ENCODE results near the gene CCDC88C. TPM values are rescaled to one million over a fixed set of nuclear protein-coding genes. Genes with fewer than 3 reads are reported as not detected.

CCDC88C gene
- total RNA-seq, 1 donor from 2014 or later = 17.8 TPM

- DNase-seq (ENCODE audit: low spot score) = no peak
- TF ChIP-seq CTCF (IDR thresholded peaks at IDR 0.05) (no peak), EZH2phosphoT487 (IDR thresholded peaks at IDR 0.05) (no peak), EZH2 (IDR thresholded peaks at IDR 0.05) (no peak)
- Histone ChIP-seq H3K27me3 (no peaks in the 10 kb centered on the region), H2AFZ (replicated peaks) (no peak overlapping the region), H4K20me1 (ENCODE audit: low read depth) (no peaks in the 10 kb centered on the region), H3K27ac (no peak overlapping the region), H3K79me2 (ENCODE audit: low read depth) (no peaks in the 10 kb centered on the region), H3K36me3 (peaks cover 10% of the 10 kb centered on the region), H3K4me2 (no peak overlapping the region), H3K9me3 (ENCODE audit: low read depth) (no peaks in the 10 kb centered on the region), H3K4me3 (no peak overlapping the region), H3K4me1 (no peaks in the 10 kb centered on the region), H3K9ac (no peak overlapping the region), H3F3A (ENCODE audit: low read depth) (no peaks in the 10 kb centered on the region)
- H3K27ac Mint-ChIP-seq = no peak overlapping the region
- H3K36me3 Mint-ChIP-seq = peaks cover 53% of the 10 kb centered on the region
- H3K9me3 Mint-ChIP-seq = peaks cover 16% of the 10 kb centered on the region
- H3K4me3 Mint-ChIP-seq = no peak overlapping the region
- H3K27me3 Mint-ChIP-seq (ENCODE audit: insufficient read depth, low read depth) = peaks cover 6% of the 10 kb centered on the region
- H3K4me1 Mint-ChIP-seq = no peaks in the 10 kb centered on the region
These were observed 100.0 kb downstream of the CCDC88C start for GRCh38 chr14:91317381-91318308.

- Histone ChIP-seq H3K27me3 (no peaks in the 10 kb centered on the region), H3K4me3 (no peak overlapping the region), H2AFZ (replicated peaks) (no peak overlapping the region), H3K79me2 (ENCODE audit: low read depth) (no peaks in the 10 kb centered on the region), H3K4me1 (no peaks in the 10 kb centered on the region), H3F3A (ENCODE audit: low read depth) (no peaks in the 10 kb centered on the region), H3K9ac (no peak overlapping the region), H3K9me3 (ENCODE audit: low read depth) (no peaks in the 10 kb centered on the region), H3K36me3 (peaks cover 10% of the 10 kb centered on the region), H4K20me1 (ENCODE audit: low read depth) (no peaks in the 10 kb centered on the region), H3K4me2 (no peak overlapping the region), H3K27ac (no peak overlapping the region)
- no peak for DNase-seq (ENCODE audit: low spot score)
- no peak overlapping the region for H3K4me3 Mint-ChIP-seq
- no peak for TF ChIP-seq CTCF (IDR thresholded peaks at IDR 0.05)
- TF ChIP-seq EZH2 (IDR thresholded peaks at IDR 0.05) = no peak
- no peak for TF ChIP-seq EZH2phosphoT487 (IDR thresholded peaks at IDR 0.05)
- H3K9me3 Mint-ChIP-seq = peaks cover 16% of the 10 kb centered on the region
- peaks cover 55% of the 10 kb centered on the region for H3K36me3 Mint-ChIP-seq
- H3K4me1 Mint-ChIP-seq = no peaks in the 10 kb centered on the region
- peaks cover 6% of the 10 kb centered on the region for H3K27me3 Mint-ChIP-seq (ENCODE audit: insufficient read depth, low read depth)
- H3K27ac Mint-ChIP-seq = no peak overlapping the region
These were observed 100.9 kb downstream of the CCDC88C start for GRCh38 chr14:91316761-91317160.

GRCh38 chr14:91315844-91316267 is 101.8 kb downstream of the CCDC88C start:
- Mint-ChIP-seq H3K4me3 (no peak overlapping the region), H3K4me1 (no peaks in the 10 kb centered on the region), H3K27ac (no peak overlapping the region), H3K9me3 (peaks cover 16% of the 10 kb centered on the region), H3K27me3 (ENCODE audit: insufficient read depth, low read depth) (peaks cover 6% of the 10 kb centered on the region), H3K36me3 (peaks cover 59% of the 10 kb centered on the region)
- DNase-seq (ENCODE audit: low spot score) = no peak
- no peak overlapping the region for H3K4me3 ChIP-seq
- no peak overlapping the region for H3K27ac ChIP-seq
- H3K79me2 ChIP-seq (ENCODE audit: low read depth) = no peaks in the 10 kb centered on the region
- H3K4me2 ChIP-seq = no peak overlapping the region
- no peaks in the 10 kb centered on the region for H3K4me1 ChIP-seq
- no peaks in the 10 kb centered on the region for H3F3A ChIP-seq (ENCODE audit: low read depth)
- H4K20me1 ChIP-seq (ENCODE audit: low read depth) = no peaks in the 10 kb centered on the region
- TF ChIP-seq CTCF (IDR thresholded peaks at IDR 0.05) (no peak), EZH2 (IDR thresholded peaks at IDR 0.05) (no peak), EZH2phosphoT487 (IDR thresholded peaks at IDR 0.05) (no peak)
- no peak overlapping the region for H2AFZ ChIP-seq (replicated peaks)
- no peaks in the 10 kb centered on the region for H3K9me3 ChIP-seq (ENCODE audit: low read depth)
- H3K9ac ChIP-seq = no peak overlapping the region
- no peaks in the 10 kb centered on the region for H3K27me3 ChIP-seq
- H3K36me3 ChIP-seq = peaks cover 10% of the 10 kb centered on the region
